Hepatocyte (in vitro differentiated cells): ENCODE data around the gene ZSCAN5A. TPM values are rescaled to one million over a fixed set of nuclear protein-coding genes. Genes with fewer than 3 reads are reported as not detected.

ENCODE experiments used
- DNase-seq: peaks from one replicate; pipeline ENCODE4 v3.0.0-alpha.2; 2016; ENCODE audit warnings: low spot score
- H2AFZ ChIP-seq: fragments of 200-600 bp; sonication (generic); 2 replicates; pipeline ENCODE4 v1.6.0; 2016; ENCODE audit warnings: antibody characterized with exemption, mild to moderate bottlenecking
- H3K27ac ChIP-seq: fragments of 200-600 bp; sonication (generic); 2 replicates; pipeline ENCODE4 v1.5.1; 2016; ENCODE audit warnings: mild to moderate bottlenecking
- H3K27me3 ChIP-seq: fragments of 200-600 bp; sonication (generic); 2 replicates; pipeline ENCODE4 v1.6.1; 2016
- H3K36me3 ChIP-seq: fragments of 200-600 bp; sonication (generic); replicated peaks from 2 replicates; pipeline ENCODE4 v1.5.1; 2016; ENCODE audit warnings: low read depth; ENCODE audit not compliant: insufficient read depth
- H3K4me1 ChIP-seq: fragments of 200-600 bp; sonication (generic); 2 replicates; pipeline ENCODE4 v1.5.1; 2016; ENCODE audit warnings: mild to moderate bottlenecking, moderate library complexity; ENCODE audit not compliant: insufficient read depth
- H3K4me2 ChIP-seq: fragments of 200-600 bp; sonication (generic); 2 replicates; pipeline ENCODE4 v1.6.0; 2016
- H3K4me3 ChIP-seq: fragments of 200-600 bp; sonication (generic); 2 replicates; pipeline ENCODE4 v1.5.1; 2016; ENCODE audit warnings: mild to moderate bottlenecking
- H3K79me2 ChIP-seq: fragments of 200-600 bp; sonication (generic); 2 replicates; pipeline ENCODE4 v1.6.0; 2017; ENCODE audit warnings: mild to moderate bottlenecking
- H3K9me2 ChIP-seq: fragments of 200-600 bp; sonication (generic); replicated peaks from 2 replicates; pipeline ENCODE4 v1.6.0; 2017; ENCODE audit warnings: mild to moderate bottlenecking; ENCODE audit not compliant: insufficient read depth
- H3K9me3 ChIP-seq: fragments of 200-600 bp; sonication (generic); 2 replicates; pipeline ENCODE4 v1.5.1; 2016; ENCODE audit warnings: low read depth, mild to moderate bottlenecking
- H4K20me1 ChIP-seq: fragments of 200-600 bp; sonication (generic); 2 replicates; pipeline ENCODE4 v1.6.0; 2016; ENCODE audit warnings: mild to moderate bottlenecking; ENCODE audit not compliant: insufficient read depth, poor library complexity, severe bottlenecking
- EZH2 ChIP-seq: fragments of 200-600 bp; sonication (generic); IDR thresholded peaks from 2 replicates; pipeline ENCODE4 v1.6.1; 2016; ENCODE audit warnings: antibody characterized with exemption, mild to moderate bottlenecking, borderline replicate concordance
- EZH2phosphoT487 ChIP-seq: fragments of 200-600 bp; sonication (generic); IDR thresholded peaks from one replicate; pipeline ENCODE4 v1.6.1; 2018; ENCODE audit warnings: antibody characterized with exemption, mild to moderate bottlenecking, low read depth, moderate library complexity; ENCODE audit not compliant: unreplicated experiment, severe bottlenecking
- WGBS: methylation state at CpG from one replicate; pipeline ENCODE4 v1.1.6; 2016; ENCODE audit warnings: low lambda C conversion rate; ENCODE audit errors: missing lambda C conversion rate; 5-methylcytosine and 5-hydroxymethylcytosine counted together
- polyA plus RNA-seq: library from polyadenylated mRNA; unstranded; fragments of >200 nt; fragmentation: Nextera tagmentation; extraction: Ambion mirVana; gene quantifications from 2 replicates; pipeline ENCODE4 v1.2.1, GENCODE V29; 2016
- total RNA-seq: library from RNA; depleted of rRNA; stranded (reverse); fragments of >200 nt; gene quantifications from 2 replicates; pipeline ENCODE4 v1.2.3, GENCODE V29; 2014
- TF ChIP-seq, protein P1 (sequence below): fragments of 200-600 bp; sonication (generic); IDR thresholded peaks from 2 replicates; pipeline ENCODE4 v1.5.1; 2016; ENCODE audit warnings: antibody characterized with exemption, mild to moderate bottlenecking; ENCODE audit not compliant: poor library complexity

ZSCAN5A gene
- total and polyA plus RNA-seq, 2 experiments from 2014 or later = 7.3 to 10.6 TPM

- Histone ChIP-seq H3K27ac (peak overlapping the region; percentile 97), H4K20me1 (no peaks in the 10 kb centered on the region), H3K4me1 (peaks cover 7% of the 10 kb centered on the region), H3K27me3 (no peaks in the 10 kb centered on the region), H3K36me3 (no peaks in the 10 kb centered on the region), H3K9me2 (no peaks in the 10 kb centered on the region), H2AFZ (no peak overlapping the region), H3K79me2 (peaks cover 5% of the 10 kb centered on the region), H3K4me2 (peak overlapping the region; percentile 76), H3K4me3 (no peak overlapping the region), H3K9me3 (no peaks in the 10 kb centered on the region)
- no peak for DNase-seq
- TF ChIP-seq, protein P1, sequence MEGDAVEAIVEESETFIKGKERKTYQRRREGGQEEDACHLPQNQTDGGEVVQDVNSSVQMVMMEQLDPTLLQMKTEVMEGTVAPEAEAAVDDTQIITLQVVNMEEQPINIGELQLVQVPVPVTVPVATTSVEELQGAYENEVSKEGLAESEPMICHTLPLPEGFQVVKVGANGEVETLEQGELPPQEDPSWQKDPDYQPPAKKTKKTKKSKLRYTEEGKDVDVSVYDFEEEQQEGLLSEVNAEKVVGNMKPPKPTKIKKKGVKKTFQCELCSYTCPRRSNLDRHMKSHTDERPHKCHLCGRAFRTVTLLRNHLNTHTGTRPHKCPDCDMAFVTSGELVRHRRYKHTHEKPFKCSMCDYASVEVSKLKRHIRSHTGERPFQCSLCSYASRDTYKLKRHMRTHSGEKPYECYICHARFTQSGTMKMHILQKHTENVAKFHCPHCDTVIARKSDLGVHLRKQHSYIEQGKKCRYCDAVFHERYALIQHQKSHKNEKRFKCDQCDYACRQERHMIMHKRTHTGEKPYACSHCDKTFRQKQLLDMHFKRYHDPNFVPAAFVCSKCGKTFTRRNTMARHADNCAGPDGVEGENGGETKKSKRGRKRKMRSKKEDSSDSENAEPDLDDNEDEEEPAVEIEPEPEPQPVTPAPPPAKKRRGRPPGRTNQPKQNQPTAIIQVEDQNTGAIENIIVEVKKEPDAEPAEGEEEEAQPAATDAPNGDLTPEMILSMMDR = no peak
- no peak for TF ChIP-seq EZH2phosphoT487
- no peak for TF ChIP-seq EZH2
- 71% methylated on average over 10 of the region's 10 CpGs for WGBS
Observed at GRCh38 chr19:56312787-56313657, 1.6 kb downstream of the ZSCAN5A start.

DNA sequence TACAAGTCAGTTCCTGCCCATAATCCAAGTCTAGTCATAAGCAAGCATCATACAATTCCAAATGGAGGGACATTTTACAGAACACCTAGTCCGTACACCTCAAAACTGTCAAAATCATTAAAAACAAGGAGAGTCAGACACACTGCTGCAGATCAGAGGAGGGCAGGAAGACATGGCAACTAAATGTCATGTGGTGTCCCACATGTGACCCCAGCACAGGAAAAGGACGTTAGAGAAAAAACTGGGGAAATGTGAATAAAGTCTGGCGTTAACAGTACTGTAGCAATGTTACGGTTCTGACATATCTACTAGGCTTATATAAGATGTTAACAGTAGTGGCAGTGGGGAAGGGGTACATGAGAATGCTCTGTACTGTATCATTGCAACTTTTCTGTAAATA, 2.3 kb downstream of the ZSCAN5A start:
- no peak for TF ChIP-seq EZH2
- TF ChIP-seq, protein P1 = no peak
- TF ChIP-seq EZH2phosphoT487 = no peak
- Histone ChIP-seq H3K4me2 (no peak overlapping the region), H4K20me1 (no peaks in the 10 kb centered on the region), H3K27me3 (no peaks in the 10 kb centered on the region), H3K9me3 (no peaks in the 10 kb centered on the region), H3K79me2 (peaks cover 5% of the 10 kb centered on the region), H3K27ac (no peak overlapping the region), H3K9me2 (no peaks in the 10 kb centered on the region), H3K36me3 (no peaks in the 10 kb centered on the region), H3K4me1 (peaks cover 7% of the 10 kb centered on the region), H3K4me3 (no peak overlapping the region), H2AFZ (no peak overlapping the region)
- no peak for DNase-seq
- WGBS = 94% methylated on average over 4 of the region's 4 CpGs

GRCh38 chr19:56310462-56310861, 4.2 kb downstream of the ZSCAN5A start:
- no peaks in the 10 kb centered on the region for H3K36me3 ChIP-seq
- no peaks in the 10 kb centered on the region for H3K9me3 ChIP-seq

GRCh38 chr19:56309511-56310185, 5.0 kb downstream of the ZSCAN5A start:
- Histone ChIP-seq H3K4me2 (no peak overlapping the region), H3K4me1 (peaks cover 7% of the 10 kb centered on the region), H3K27me3 (no peaks in the 10 kb centered on the region), H2AFZ (no peak overlapping the region), H4K20me1 (no peaks in the 10 kb centered on the region), H3K9me3 (no peaks in the 10 kb centered on the region), H3K36me3 (no peaks in the 10 kb centered on the region), H3K4me3 (no peak overlapping the region), H3K27ac (no peak overlapping the region), H3K9me2 (no peaks in the 10 kb centered on the region), H3K79me2 (peaks cover 5% of the 10 kb centered on the region)
- TF ChIP-seq EZH2 = no peak
- TF ChIP-seq, protein P1 = peak; percentile 55
- peak; percentile 69 for DNase-seq
- WGBS = 74% methylated on average over 11 of the region's 11 CpGs

More at GRCh38 chr19:56310462-56310861, 4.2 kb downstream of the ZSCAN5A start:
- Histone ChIP-seq H4K20me1 (no peaks in the 10 kb centered on the region), H3K4me3 (no peak overlapping the region), H2AFZ (no peak overlapping the region), H3K9me2 (no peaks in the 10 kb centered on the region), H3K4me1 (peaks cover 7% of the 10 kb centered on the region), H3K79me2 (peaks cover 5% of the 10 kb centered on the region), H3K4me2 (no peak overlapping the region), H3K27me3 (no peaks in the 10 kb centered on the region), H3K27ac (no peak overlapping the region)
- 94% methylated on average over 8 of the region's 8 CpGs for WGBS
- no peak for TF ChIP-seq EZH2
- no peak for DNase-seq
